Cerebellar cortex (tissue), 1 donor: ENCODE measurements around the gene LMX1A.

Experiments
- DNase-seq: peaks from one replicate; pipeline ENCODE4 v3.0.0-alpha.2; 2015; ENCODE audit warnings: low spot score

LMX1A gene

GRCh38 chr1:165355977-165356811 lies at the start of gene LMX1A:
Gene LMX1A, minus strand, starts transcription at chr1:165356715. Its CDS starts 1,156 bp downstream, at chr1:165355559.
- no peak for DNase-seq

DNA sequence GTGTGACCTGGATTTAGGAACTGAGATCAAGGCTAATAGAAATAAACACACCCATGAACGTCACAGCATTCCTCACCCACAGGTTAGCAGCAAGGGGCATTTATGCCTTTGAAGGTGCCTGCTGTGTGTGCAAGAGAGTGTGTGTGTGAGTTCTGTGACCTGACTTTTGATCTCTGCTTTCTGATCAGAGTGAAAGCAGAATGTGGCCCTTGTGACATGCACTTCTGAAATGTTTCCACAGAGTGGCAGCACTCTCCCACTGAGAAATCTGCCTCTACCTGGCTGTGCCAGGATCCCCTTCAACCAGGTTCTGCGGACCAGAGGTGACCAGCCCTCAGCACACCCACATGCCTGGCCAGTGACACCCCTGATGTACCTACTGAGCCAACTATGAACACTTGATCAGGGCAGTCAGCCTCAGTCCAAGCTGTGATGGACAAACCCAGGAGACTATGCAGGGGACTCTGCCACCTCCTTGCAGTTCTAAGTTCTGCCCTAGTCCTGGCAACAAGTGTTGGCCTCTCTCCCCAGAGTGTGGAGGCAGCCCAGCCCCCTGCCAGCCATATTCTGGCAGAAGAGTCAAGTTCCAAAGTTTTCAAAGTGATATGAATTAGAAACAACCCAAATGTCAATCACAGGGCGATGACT lies 47.4 kb upstream of the LMX1A start:
- peak; percentile 19 for DNase-seq

DNA sequence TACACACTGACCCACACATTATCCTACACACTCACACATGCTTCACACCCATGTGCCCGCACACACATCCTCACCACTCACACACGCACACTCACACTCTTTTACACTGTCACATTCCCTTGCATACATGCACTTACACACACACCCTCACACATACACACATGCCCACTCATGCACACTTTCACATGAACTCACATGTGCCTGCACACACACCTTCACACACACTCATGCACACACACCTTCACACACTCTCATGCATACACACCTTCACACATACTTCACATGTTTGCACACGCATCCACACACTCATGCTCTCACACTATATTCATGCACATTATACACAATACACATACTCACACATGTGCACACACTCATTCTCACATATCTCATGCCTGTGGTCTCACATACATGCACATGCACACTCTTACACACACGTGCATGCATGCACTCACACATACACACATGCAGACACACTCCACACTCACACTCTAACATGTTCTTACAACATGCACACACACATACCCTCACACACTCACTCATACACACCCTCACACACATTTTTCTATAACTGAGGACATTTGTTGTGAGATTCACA lies 46.1 kb upstream of the LMX1A start:
- DNase-seq, result no peak

- DNase-seq, result no peak
Observed at GRCh38 chr1:165397944-165398343, 41.4 kb upstream of the LMX1A start.

- DNase-seq, result no peak
Observed at GRCh38 chr1:165395901-165396300, 39.4 kb upstream of the LMX1A start.

GRCh38 chr1:165395478-165395877 lies 39.0 kb upstream of the LMX1A start:
- no peak for DNase-seq

GRCh38 chr1:165392634-165393571 lies 36.4 kb upstream of the LMX1A start:
- peak; percentile 65 for DNase-seq

GRCh38 chr1:165389609-165390008 lies 33.1 kb upstream of the LMX1A start:
- no peak for DNase-seq

DNA sequence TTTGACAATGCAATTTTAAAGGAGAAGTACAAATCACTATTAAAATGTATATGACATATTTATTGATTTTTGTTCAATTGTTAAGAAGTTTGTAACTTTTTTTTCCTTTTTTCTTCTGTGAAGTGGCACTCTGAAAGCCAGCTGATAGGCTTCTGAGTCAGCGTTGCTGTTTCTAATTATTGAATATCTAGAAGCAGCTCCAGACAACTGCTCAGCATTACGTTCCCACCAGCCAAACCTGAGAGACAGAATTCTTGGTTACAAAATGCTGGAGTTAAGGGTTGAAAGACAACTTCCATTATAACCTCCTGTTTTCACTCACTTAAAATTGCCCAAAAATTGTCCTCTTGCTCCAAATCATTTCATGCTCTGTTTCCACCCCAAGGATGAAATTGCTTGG lies 31.4 kb upstream of the LMX1A start:
- DNase-seq, result no peak

GRCh38 chr1:165387505-165387904 lies 31.0 kb upstream of the LMX1A start:
- no peak for DNase-seq

DNA sequence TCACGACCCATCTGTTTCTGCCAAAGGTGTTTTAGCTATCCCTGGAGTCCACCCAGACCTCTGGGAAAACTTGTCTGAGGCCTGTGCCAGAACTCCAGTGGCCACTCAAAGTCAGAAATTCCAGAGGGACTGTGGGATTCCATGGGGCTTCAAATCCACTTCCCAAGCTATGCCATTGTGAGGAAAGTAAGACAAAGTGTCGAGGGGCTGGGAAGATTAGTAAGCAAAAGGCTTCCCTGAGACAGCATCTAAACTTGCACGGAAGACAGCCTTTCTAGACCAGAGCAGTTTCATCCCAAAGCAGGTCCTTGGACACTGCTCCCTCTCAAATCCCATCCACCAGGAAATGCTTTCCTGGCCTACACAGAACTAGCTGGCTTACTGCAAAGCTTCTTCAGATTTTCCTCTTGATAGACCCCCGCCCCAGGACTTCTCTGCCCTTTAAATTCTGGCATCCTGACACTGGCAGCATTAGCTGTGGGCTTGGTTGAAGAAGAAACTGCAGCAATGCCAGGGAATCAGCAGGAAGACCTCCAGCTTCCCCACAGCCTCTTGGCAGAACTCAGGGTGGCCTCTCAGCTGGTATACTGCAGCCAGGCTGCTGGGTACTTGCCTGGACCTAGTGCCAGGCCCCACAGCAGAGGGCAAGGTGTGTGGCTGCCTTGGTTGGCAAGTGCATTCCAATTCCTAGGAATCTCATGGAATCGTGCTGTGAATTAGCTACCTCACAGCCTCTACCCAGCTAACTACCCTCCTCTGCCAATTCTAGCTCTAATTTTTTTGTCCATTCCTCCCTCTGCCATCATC lies 27.3 kb upstream of the LMX1A start:
- DNase-seq, result peak; percentile 85

- no peak for DNase-seq
Observed at GRCh38 chr1:165383067-165383466, 26.6 kb upstream of the LMX1A start.

DNA sequence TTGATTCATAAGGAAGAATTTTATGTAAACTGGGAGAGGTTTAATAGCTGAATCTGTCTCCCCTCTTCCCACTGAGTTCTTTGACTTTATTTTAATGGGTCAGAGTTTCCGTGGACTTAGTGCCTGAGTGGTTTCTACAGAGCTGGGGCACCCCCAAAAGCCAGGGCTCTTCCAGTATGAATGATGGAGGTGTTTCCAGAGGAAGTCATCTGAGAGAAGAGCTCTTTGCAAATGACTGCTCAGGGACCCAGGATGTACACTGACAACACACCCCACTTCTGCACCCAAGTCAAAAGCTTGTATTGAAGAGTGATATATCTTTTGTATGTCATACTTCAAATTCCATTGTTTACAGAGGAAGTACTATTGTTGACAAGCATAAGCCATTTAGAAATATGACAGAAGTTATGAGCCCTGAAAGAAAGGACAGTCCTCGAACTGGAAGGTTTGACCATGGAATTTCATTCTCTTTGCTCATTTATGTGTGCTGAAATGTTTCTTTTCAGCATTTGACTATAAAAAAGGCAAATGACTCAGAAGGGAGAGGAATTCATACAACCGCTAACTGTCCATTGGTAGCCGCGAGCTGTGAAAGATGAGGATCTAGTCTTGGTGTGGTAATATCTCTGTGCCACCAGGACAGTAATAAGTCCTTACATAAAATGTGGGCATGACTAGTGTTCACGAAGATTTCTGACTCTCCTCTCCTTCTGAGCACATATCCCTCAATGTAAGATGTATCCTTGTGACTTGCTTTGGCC lies 25.4 kb upstream of the LMX1A start:
- no peak for DNase-seq

DNA sequence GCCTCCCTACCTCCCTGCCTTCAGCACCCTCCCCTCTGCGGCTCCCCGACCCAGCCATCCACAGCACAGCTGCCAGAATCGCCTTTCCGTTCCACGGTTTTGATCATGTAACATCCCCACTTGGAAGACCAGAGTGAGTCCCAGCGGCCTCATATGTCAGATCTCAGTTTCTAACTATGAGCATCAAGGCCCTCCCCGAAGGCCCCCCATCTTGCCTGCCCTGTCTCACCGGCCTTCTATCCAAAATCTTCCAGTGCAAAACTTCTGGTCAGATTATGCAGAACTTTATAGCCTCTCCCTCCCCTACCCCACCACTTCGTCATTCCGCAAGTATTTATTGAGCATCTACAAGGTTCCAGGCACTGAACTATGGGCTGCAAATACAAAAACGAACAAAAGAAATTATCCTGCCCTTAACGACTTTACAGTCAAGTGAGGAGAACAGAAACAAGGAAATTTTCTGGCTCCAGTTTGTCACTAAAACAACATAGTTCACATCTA lies 20.3 kb upstream of the LMX1A start:
- no peak for DNase-seq

- peak; percentile 31 for DNase-seq
Observed at GRCh38 chr1:165376041-165376810, 19.7 kb upstream of the LMX1A start.

DNA sequence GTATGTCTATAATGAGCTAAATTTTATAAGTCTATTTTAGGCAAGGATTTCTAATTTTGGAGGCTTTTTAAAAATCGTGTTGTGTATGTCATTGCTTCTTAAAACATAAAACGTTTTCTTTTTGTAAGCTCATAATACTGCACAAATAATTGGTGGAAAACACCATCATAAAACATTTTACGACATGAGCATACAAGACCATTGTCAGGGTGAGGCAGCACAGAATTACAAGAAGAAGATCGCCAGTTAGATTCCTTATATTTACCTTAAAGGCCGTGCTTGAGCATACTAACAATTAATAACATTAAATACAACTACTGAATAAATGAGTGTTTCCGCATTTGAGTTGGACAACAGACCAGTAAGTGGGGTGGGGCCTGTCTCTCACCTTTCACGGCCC lies 19.1 kb upstream of the LMX1A start:
- DNase-seq, result no peak

DNA sequence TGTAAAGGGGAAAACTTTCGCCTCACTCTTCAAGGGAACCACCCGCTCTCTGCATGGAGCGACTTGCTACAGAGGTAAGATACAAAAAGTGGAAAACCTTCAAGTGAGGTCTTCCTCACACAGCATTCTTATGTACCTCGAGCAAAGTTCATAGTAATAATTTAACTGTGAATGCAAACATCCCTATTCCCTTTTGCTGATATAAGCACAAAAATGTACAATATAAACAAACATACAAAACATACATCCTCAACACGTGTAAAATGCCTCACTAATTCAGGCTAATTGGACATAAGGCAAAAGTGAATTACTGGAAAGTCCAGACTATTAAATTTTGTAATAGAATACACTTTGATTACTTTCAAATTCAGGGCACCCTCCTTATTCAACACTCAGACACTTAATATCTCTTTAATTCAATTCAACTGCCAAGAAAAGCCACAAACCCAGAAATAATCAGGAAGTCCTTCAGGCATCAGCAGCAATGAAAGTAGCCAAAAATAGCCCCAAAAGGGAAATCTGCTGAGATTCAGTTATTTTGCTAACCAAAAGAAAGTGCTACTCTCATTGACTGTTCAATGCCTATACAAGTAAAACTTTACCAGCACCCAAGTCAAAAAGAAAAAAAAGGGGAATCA lies 15.2 kb upstream of the LMX1A start:
- DNase-seq, result no peak

DNA sequence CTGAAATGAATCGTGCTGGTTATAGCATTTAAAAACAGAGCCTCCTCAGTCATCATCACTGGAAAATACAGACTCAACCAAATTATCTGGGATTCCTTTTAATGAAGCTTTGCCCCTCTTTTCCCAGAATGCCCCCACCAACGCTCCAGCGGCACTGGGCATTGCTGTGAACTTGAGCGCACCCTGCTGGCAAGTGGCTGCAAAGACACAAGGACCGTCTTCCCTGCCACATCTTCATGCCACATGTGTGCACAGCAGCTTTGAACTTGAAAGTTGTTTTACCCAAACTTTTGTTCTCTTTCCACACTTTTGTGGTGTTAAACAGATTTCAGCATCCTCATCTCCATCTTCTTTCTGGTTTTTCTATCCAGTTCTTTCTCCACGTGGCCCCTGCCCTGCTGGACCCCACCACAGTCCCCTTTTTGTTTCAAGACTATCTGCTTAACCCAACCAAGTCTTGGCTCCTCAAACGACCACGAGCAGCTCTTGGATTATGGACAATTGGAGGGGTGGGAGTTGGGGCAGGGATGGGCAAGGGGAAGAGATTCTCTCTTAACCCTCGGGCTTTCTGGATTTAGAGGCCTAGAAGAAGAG lies 12.8 kb upstream of the LMX1A start:
- peak; percentile 35 for DNase-seq
